T-helper 2 cell (primary cell): ENCODE results near the gene RAI14.

Experiments used
- DNase-seq, 5 experiments: peaks; one replicate each; pipeline versions ENCODE4 v3.0.0 to v3.0.0-alpha.2; 2012 to 2022
- total RNA-seq, 2 donors: gene quantifications; one replicate each; lab custom pipeline; 2026; lab: John Stamatoyannopoulos, UW

Gene RAI14
- 0.62 to 2.2 reads per million in 2 donors for total RNA-seq

DNA sequence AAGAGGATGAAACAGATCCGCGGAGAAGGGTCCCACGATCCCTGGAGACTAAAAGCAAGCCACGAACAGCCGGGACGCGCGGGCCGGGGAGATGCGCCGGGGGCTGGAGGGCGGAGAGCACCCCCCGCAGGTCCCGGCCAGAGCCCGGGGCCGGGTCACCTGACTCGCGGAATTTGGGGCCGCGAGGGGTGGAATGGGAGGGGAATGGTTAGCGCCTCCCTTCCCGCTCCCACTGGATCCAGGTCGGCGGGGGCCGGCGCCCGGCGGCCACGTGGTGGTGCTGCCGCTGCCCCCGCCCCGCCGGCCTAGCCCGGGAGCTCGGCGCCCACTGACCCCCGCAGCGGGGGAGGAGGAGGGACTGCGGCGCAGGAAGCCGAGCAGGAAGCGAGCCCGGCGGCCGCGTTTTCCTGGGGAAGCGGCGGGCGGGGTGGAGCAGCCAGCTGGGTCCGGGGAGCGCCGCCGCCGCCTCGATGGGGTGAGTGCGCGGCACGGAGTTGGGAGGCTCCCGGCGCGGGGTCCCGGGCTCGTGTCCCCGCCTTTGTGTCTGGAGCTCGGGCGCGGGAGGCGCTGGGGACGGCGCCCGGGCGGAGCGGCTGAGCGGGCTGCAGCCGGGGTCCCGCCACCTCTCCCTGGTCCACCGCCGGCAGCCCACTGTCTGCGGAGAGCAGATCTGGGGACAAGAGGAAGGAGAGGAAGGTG is at the start of gene RAI14:
Gene RAI14 (plus strand): TSS at position 328 of the 699 bp plus-strand sequence. CDS start 30,592 bp downstream, outside the sequence.
- DNase-seq: peak in 1 of 5 experiments; percentile 5

DNA sequence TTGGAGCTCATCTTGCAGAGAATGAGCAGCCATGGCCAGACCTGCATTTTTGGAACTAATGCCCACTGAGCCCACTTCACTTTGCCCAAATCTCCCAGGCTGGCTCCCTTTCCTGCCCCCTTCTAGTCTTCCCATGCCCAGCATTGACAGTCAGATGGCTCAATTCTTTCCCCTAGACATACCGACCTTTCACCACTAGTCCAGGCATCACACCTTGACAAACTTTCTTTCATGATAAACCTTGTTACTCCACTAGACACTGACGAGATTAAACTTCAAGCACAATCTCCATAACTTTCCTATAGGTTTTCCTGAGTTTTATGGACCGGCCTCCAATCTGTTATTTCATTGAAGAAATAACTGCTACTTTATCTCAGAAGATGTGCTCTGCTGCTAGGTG is 47.8 kb upstream of the RAI14 start:
- DNase-seq: no peak

DNA sequence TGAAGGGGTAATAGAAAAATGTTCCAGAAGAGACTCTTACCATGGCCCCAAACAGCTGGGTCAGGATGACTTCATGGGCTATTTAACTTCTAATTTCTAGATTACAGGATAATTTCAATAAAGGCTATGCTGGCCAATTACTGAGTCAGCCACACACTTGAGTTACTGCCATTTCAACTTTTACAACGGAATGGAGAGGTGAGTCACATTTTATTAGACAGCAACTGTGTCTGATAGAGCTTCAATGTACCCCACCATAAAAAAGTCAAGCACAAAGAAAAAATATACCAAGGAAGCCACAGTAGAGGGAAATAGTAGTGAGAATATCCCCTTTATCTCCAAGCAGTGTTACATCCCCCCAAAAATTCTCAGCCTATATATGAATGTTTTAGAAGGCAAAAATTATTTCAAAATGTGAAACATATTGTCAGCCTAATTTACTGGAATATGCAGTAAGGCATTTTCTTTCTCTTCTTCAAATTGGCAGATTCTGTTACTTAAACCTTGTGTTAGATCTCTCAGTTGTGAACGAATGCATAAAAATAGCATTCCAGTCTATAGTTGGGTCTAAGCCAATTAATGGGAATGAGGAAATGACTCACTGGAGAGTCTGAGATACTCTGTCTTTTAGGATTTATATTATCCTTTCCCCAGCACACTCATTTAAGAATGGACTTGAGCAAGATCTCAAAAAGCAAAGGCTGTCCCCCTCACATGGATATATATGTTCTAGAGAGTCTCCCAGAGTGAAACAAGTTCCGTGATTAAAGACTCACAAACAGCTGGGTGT is 47.1 kb upstream of the RAI14 start:
- no peak for DNase-seq

DNA sequence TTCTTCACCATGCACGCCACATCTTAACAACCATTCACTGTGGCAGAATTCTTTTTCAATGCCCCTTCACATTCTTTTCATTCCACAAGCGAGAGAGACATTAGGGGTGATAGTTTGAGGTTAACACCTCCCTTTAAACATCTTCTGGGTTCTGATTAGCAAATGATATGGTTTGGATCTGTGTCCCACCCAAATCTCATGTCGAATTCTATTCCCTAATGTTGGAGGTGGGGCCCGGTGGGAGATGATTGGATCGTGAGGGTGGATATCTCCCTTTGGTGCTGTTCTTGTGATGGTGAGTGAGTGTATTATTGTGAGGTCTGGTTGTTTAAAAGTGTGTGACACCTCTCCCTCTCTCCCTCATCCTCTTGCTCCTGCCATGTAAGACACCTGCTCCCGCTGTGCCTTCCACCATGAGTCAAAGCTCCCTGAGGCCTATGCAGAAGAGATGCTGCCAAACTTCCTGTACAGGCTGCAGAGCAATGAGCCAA is 46.1 kb upstream of the RAI14 start:
- DNase-seq: no peak

DNA sequence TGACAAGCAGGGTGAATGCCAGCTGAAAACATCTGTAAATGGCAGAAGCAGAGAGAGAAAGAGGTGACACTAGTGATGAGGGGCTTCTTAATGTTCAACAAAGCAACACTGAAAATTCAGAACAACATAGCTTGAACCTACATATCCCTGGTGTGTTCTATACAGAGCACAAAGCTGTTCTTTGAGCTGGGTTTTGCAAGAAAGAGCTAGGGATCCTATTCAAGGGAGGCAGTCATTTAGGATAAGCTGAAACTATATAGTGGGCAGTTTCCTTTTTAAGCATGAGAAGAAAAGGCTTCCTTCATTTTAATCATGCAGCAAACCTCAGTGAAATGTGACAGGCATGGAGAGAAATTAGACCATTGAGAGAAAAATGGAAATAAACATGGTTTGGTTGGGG is 45.6 kb upstream of the RAI14 start:
- no peak for DNase-seq

DNA sequence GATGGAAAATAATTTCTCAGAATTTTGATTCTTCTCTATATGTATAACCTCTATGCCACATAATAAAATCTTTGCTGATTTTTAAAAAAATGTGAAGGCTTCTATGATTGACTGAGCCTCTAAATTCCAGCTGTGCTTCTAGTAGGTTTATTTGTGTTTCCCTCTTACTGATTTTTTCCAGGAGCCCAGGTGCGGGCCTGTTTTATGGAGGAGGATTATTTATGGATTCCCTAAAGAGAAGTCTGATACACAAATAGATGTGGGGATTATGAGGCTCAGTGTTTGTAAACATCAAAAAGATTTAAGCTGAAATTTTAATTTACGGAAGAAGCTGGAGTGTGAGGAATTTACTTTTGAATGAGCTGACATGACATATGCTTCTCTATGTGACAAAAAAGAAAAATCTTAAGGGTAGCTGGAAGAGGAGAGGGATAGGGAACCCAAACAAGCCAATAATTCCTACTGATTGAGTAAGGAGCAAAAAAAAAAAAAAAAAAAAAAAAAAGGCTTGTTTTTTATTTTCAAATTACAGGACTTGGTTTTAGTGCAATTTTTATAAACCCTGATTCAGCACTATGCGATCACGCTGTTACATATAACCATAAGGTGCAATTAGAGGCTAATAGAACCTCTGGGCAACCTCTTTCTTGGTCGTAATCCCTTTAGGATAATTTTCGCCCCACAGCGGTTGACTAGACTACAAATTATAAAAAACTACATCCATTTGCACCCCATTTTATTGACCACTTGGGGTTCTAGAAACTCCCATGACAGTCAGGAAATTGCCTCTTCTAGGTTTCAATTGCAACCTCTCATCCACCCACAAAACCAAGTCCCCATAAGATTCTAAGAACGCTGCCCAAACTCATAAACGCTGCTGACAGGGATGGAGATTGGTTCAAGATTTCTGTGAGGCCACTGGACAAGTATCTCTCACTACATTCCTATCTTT is 44.4 kb upstream of the RAI14 start:
- no peak for DNase-seq

DNA sequence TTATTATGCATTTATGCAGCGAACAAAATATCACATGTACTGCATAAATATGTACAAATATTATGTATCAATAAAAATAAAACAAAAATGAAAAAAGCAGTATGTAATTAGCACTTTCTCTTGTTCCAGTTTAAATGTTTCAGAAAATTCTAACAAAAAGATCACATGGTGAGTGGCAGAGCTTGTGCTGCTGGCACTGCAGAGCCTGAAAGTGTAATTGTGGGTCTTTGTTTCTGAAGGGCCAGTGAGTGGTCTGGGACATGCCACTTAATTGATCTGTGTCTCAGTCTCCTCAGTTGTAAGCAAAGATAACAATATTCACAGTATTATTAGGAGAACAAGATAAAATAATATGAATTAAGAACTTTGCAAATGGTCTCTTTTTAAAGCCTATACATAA is 39.5 kb upstream of the RAI14 start:
- DNase-seq: no peak

DNA sequence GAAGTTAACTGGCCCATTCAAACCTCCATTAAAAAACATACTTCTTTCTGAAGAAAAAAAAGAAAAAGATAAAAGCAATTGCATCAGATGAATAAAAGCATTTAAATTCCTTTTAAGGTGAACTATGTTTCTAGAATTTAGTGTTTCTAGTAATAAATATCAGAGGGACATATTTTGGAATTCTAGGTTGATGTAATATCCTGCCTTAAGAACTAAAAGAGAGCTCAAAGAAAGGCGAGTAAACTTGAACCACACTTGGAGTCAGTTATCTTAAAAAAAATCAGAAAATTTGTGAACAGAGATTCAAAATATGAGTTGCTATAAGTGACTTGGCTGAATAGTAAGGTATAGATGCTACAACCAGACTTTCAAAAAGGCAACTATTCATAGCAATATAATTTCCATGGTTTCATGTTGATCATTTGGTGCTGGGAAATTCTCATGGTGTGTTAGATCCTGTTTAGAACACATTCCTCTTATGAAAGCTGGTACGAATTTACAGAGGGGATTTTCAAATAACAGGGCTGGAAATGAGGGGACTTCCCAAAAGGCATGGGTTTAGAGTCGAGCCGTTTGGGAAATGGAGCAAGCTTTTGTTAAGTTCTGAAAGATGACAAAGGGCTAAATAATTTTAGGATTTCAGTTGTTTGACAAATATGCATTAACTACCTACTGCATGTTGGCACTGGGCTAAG is 37.6 kb upstream of the RAI14 start:
- DNase-seq: no peak

DNA sequence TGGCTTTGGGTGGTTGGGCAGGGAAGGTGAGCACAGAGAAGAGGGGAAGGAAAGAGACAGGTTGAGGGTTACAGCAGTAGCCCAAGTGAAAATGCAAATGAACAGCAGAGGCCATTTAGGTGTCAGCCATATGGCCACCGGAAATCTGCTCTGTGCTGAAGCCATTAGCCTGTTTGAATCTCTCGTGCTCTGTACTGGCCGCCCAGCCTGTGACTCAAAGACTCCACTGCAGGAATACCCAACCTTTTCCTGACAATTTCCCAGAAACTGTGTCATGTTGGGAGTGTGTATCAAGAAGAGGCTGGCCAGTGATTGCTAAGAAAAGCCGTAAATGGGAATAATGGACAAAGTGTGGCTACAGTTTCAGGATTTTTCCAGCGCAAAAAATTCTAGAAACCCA is 35.9 kb upstream of the RAI14 start:
- no peak for DNase-seq

DNA sequence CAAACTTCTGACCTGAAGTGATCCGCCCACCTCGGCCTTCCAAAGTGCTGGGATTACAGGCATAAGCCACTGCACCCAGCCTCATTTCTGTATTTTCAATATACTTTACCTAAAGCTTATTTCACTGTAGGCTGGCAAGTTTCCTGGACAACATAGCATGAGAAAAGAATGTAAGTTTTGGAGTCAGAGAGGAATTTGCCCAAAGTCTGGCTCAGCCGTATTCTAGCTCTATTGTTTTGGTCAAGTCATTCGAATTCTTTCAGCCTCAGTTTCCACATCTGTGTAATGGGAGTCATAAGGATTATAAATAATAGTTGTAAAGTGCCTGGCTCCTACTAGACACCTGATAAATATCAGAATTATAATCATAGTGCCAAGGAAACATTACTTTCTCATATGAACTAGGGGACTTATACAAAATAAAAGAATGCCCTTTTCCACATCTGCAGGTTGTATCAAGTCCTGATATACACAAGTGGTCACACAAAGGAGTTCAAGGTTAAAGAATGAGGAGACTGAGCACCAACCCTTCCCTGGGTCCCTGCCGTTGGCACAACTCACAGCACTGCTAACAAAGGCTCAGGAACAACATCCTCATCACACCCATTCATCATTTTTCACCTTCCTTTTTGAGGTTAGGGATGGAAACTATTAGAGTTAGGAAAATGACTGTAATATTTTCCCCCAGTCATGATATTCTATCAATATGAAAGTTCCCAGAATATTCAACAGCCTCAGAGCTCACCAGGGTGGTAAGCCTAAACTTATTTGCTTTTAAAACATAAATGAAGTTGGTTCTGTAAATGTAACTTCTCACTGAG is 34.6 kb upstream of the RAI14 start:
- DNase-seq: no peak

DNA sequence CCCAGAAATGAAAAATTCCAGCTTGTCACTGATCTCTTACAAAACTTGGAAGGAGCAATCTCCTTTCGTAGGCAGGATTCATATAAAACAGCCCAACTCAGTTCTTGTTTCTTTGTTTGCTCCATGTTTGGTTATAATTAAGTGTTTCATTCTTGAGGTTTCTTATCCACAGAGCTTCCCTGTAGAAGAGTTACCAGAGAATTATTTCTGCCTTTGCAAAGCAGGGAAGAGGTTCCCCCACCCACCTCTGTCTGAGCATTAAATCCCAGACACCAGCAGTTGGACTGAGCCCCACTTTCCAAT is 34.1 kb upstream of the RAI14 start:
- DNase-seq: no peak

DNA sequence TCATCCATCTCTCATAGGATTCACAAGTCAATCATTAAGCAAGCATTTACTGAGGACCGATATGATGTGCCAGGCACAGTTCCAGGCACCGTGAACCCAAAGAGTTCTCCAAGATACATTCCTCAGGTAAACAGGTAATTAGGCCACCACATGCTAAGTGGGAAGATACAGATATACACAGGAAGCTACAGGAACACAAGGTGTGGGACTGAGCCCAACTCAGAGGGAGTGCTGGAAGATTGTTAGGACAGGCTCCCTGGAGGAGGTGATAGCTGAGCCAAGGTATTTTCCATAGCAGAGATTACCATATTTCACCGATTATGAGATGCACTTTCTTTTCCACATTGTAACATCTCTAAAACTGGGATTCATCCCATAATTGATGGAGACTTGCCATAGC is 31.4 kb upstream of the RAI14 start:
- DNase-seq: no peak

DNA sequence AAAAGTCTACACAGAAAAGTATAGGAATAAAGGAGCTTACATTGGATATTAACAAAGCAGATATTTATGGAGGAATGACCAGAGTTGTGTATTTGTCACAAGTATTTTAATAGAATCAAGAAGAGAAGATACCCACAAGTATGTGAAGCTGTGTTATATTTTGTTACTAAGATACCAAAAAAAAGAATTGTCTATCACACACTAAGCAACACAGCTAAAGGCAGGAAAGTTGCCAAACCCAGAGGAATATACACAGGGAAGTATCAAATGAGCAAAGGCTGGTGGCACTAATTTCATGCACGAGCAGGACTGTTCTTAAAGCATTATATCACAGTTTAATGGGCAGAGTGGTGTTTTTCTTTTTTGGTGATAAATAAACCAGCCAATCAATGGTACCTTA is 30.9 kb upstream of the RAI14 start:
- DNase-seq: no peak

DNA sequence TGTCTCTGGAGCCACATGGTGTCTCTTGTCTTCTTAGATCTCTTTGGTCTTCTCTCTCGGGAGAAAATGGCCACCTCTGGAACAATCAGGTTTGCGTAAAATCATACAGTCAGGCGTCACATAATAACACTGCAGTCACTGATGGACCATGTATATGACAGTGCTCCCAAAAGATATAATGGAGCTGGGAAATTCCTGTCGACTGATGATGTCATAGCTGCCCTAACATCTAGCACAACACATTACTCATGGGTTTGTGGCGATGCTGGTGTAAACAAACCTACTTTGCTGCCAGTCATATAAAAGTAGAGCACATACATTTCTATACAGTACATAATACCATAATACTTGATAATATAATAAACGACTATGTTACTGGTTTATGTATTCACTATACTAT is 30.1 kb upstream of the RAI14 start:
- no peak for DNase-seq

DNA sequence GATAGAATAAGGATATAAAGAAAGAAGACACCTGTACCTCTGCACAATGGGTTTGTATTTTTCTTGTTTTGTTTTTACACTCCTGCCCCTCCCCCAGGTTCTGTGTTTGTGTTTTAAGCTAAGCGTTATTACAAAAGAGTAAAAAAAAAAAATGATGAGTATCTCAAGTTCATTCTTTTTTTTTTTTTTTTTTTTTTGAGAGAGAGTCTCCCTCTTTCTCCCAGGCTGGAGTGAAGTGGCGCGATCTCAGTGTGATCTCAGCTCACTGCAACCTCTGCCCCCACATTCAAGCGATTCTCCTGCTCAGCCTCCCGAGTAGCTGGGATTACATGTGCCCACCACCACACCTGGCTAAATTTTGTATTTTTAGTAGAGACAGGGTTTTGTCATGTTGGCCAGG is 29.4 kb upstream of the RAI14 start:
- no peak for DNase-seq

DNA sequence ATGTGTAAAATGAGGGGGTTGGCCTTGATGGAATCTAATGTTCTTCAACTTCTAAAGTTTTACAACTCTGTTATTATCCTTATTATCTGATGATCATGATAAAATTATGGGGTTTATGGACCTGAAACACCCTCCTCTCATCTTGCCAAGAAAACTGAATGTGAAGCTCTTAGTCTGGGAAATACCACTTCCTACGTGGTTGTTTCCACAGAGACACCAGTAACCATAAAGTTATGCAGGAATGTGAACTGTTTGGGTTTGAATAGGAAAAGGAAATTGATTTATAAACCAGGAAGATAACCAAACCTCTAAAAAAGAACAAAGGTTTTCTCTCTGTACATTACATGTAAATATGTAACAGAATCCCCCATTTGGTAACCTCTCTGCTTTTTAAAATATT is 28.3 kb upstream of the RAI14 start:
- no peak for DNase-seq

DNA sequence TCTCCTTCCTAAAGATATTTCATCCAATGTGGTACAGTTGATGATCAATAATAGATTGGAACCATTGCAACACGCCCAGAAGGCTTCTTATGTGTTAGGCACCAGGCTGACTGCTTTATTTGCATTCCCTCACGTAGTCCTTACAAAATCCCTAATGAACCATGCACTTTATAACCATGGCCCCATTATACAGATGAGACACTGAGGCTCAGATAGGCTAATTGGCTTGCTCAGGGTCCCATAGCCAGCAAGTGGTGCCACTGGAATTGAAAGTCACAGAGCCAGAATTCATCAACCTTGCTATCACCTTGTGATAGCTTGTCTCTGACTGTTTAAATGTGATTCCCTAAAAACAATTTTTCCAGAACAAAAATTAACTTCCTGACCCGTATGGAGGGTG is 27.8 kb upstream of the RAI14 start:
- no peak for DNase-seq

DNA sequence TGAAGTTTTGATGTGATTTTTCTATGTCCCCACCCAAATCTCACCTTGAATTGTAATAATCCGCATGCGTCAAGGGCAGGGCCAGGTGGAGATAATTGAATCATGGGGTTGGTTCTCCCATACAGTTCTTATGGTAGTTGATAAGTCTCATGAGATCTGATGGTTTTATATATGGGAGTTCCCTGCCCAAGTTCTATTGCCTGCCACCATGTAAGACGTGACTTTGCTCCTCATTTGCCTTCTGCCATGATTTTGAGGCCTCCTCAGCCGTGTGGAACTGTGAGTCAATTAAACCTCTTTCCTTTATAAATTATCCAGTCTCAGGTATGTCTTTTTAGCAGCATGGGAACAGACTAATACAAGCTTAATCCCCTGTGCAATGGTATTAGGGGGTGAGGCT is 25.5 kb upstream of the RAI14 start:
- DNase-seq: no peak

DNA sequence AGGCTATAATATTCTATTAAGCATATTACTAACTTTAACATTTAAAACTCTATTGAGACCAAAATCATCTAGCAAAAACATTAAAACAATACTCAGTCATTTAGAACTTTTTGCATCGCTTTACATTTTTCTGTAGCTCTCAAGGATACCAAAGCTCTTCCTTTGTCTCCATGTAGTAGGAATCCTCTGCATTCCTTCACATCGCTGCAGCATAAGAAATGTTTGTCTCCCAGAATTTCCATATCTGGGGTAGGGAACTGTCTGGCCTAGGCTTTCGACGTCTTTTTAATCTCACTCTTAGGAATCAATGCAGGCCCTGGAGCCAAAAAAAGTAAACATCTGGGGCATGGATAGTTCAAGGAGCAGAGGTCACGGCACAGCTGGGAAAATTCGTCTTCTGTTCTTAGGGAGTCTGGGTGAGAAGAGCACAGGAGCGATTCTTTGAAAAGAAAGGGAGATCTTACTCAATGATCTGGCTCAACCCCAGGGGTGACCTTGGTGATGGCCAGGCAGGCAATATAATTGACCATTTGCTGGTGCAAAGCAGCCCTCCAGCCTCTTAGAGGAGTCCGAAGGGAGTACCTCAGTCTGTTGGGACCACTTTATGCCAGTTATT is 23.2 kb upstream of the RAI14 start:
- no peak for DNase-seq

DNA sequence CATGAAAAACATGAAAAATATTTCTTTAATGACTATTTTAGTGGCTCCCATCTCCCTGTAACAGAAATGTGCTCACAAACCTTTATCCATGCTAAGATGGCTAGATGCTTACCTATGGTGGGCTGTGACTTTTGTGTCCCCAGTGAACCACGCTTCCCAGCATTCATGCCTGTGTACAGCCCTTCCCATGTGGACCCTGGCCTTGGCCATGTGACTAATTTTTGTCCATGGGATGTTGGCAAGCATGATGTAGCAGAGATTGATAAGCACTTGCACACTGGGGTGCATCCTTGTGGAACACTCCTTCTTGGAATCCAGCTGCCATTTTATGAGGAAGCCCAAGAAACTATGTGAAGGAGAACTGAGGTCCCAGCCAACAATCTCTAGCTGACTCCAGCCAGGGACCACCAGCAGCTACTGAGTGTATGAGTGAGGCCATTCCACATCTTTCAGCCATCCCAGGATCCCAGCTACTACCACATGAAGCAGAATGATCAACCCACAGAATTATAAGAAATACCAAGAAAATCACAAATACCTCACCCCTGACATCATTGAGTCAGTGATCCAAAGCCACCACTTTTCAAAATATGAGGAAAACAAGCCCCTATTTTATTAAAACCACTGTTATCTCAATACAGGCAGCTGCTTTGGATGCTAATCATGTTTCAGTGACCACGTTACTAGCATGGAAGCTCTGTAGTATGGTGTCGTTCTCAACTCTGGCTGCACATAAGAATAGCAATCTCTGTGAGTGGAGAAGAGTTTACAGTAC is 16.1 kb upstream of the RAI14 start:
- DNase-seq: no peak
